MG63 (cell line): Measurements from ENCODE around the gene NR2F1-AS1. TPM values are rescaled to one million over a fixed set of nuclear protein-coding genes. Genes with fewer than 3 reads are reported as not detected.
"Not testable (repeated sequence)": the region's sequence is repeated elsewhere in the genome, so short reads cannot be mapped to it uniquely, and the experiment has no call there.

Experiments
- DNase-seq: peaks from one replicate; pipeline ENCODE4 v3.0.0-alpha.2; 2020
- H3K27me3 ChIP-seq: fragments of 250-450 bp; sonication (Bioruptor Pico); 2 replicates; pipeline ENCODE4 v1.5.1; 2020; ENCODE audit warnings: mild to moderate bottlenecking, moderate library complexity
- H3K36me3 ChIP-seq: fragments of 250-450 bp; sonication (Bioruptor Pico); 2 replicates; pipeline ENCODE4 v1.5.1; 2020; ENCODE audit warnings: mild to moderate bottlenecking, moderate library complexity
- H3K4me3 ChIP-seq: fragments of 250-450 bp; sonication (Bioruptor Pico); 2 replicates; pipeline ENCODE4 v1.5.1; 2020; ENCODE audit warnings: mild to moderate bottlenecking, moderate library complexity
- H3K9me3 ChIP-seq: fragments of 250-450 bp; sonication (Bioruptor Pico); 2 replicates; pipeline ENCODE4 v1.5.1; 2020; ENCODE audit warnings: mild to moderate bottlenecking, moderate library complexity
- total RNA-seq: library from RNA; depleted of rRNA; stranded (reverse); fragments of >200 nt; shearing (Covaris generic); gene quantifications from 2 replicates; pipeline ENCODE4 v1.2.3, GENCODE V29; 2014; ENCODE audit warnings: low replicate concordance

Gene NR2F1-AS1
- total RNA-seq, 1 experiment from 2014 or later, result 15.1 TPM

DNA sequence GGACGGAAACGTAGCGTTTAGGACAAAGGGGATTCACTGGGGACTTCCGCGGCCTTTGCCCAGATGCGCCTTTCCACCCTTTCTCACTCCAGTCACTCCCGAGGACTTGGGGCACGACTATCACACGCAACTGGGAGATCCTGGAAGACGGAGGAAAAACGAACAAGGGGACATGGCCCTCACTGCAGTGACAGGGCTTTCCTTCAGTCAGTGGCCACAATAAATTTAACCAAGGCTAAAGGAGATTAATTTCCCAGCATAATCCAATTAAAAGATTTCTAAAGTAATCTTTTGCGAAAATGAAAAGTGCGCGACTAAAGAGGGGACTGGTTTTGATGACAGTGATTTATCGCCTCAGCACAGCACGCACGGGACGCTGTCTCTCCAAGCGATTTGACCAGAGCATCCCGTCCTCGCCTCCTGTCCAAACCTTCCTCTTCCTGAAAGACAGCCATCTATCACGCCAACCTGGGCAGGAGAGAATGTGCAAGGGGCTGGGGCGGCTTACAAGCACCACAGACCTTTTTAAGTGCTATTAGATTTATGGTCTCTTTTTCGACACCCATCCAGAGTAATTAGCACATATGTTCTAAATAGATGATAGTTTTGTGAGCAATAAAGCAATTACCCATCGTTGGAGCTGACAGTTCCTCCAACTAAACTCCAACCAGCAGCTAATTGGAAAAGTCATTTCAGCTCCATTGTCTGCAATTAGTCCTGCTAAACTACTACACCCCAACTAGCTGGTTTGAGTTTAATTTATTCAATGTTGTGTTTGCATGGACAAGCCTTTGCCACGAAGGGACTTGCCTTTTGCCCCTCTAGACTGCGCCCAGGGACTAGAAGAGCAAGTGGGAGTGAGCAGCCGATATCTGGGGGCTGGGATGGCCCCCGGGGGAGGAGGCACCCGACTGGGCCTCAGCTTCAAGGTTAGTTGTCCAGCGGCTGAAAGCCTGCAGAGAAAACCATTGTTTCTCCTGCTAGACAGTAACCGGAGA is 7.4 kb downstream of the NR2F1-AS1 start:
- DNase-seq, result no peak
- Histone ChIP-seq H3K36me3 (peaks cover 29% of the 10 kb centered on the region), H3K9me3 (0 out of 2 replicates have a peak, but pooled peaks cover 2% of the 10 kb centered on the region), H3K27me3 (no peaks in the 10 kb centered on the region), H3K4me3 (no peak overlapping the region)

DNA sequence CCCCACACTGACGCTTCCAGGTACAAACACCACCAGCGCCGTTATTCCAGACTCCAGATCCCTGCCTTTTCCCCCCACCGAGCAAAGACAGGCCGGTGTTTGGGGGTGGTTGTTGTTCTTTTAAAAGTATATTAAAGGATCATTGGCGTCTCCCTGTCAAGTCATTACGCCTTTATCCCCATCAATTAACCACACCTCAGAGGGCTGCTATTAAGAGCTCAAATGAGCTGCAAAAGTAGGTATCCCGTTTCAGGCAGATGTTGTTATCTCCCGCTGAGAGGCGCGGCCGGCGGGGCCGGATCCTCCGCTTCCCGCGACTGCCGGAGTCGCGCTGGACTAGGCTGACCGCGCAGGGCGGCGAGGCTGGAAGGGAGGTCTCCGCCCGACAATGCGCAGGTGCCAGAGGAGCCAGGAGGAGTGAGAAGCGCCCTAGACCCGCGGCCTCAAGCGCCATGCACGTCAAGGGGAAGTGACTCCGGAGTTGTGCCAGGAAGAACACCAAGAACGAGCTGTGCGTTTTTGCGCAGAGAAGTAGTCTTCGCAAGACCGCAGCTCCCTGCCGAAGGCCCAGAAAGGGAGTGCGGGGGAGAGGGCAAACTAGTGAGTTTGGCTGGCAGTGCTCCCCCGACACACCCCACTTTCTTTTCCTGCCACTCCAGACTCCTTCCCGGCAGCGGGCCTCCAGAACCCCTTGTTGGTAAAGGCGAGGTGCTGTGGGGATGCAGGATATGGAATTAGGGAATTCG is 8.2 kb downstream of the NR2F1-AS1 start:
- Histone ChIP-seq H3K36me3 (peaks cover 29% of the 10 kb centered on the region), H3K9me3 (0 out of 2 replicates have a peak, but pooled peaks cover 2% of the 10 kb centered on the region)

DNA sequence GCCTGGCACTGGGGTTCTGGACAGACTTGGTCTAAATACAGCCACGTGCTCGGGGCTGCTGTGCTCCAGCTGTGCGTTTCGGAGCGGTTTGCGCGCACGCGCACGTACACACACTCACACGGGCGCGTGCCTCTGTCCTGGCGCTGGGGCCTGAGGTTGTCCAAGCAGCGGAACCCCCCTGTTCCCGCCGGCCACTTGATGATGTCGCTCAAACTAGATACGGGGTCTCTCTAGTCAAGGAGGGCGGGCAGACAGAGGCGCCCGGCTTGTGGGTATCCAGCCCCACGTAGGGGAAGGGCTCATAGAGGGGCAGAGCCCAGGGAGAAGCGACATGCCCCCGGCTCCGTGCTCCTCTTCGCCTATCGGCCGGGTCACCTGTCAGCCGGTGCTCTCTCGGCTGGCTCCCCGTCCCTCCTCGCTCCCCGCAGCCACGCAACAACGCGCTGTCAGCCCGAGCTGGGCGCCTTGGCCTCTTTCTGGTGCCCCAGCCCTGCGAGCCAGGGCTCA is 8.9 kb downstream of the NR2F1-AS1 start:
- Histone ChIP-seq H3K27me3 (no peaks in the 10 kb centered on the region), H3K36me3 (peaks cover 29% of the 10 kb centered on the region), H3K4me3 (no peak overlapping the region), H3K9me3 (0 out of 2 replicates have a peak, but pooled peaks cover 2% of the 10 kb centered on the region)
- no peak for DNase-seq

More for the DNA sequence above, 8.2 kb downstream of the NR2F1-AS1 start:
- DNase-seq, result no peak
- Histone ChIP-seq H3K27me3 (no peaks in the 10 kb centered on the region), H3K4me3 (no peak overlapping the region)

DNA sequence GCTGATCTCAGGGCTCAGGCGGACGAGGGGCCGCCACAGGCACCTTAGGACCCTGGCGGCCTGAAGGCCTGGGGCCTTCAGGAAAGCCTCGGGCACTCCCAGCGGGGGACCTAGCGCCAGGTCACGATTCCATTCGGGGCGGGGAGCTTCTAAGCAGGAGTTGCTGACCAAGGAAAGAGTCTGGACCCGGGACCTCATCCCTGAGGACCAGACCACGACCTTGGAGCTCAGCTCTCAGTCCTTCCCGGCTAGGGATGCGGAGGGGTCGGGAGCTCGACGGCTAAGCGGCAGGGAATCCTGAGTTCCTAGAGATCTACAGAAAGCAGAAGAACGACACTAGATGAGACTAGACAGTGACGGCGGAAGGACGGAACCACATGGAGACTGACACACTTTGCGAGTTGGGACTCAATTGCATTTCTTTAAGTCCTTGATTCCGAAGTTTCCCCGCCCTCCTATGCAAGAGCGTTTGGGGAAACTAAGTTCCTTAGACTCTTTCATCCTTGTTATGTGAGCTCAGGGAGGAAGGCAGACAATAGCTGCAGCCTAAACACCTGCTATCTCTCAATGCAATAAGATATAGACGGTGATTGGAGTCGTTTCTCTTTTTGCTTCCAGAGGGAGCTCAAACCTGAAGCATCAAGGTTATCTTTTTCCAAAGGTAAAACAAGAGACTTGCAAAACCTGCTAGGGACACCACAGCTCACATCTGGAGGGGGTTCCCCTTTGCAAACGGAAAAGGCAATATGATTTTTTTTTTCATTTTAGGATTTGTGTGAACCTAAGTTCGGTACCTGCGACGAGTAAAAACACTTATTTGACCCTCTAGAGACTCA is 9.7 kb downstream of the NR2F1-AS1 start:
- DNase-seq, result no peak
- no peak overlapping the region for H3K4me3 ChIP-seq
- peaks cover 29% of the 10 kb centered on the region for H3K36me3 ChIP-seq
- H3K9me3 ChIP-seq, result 0 out of 2 replicates have a peak, but pooled peaks cover 2% of the 10 kb centered on the region
- H3K27me3 ChIP-seq, result no peaks in the 10 kb centered on the region

DNA sequence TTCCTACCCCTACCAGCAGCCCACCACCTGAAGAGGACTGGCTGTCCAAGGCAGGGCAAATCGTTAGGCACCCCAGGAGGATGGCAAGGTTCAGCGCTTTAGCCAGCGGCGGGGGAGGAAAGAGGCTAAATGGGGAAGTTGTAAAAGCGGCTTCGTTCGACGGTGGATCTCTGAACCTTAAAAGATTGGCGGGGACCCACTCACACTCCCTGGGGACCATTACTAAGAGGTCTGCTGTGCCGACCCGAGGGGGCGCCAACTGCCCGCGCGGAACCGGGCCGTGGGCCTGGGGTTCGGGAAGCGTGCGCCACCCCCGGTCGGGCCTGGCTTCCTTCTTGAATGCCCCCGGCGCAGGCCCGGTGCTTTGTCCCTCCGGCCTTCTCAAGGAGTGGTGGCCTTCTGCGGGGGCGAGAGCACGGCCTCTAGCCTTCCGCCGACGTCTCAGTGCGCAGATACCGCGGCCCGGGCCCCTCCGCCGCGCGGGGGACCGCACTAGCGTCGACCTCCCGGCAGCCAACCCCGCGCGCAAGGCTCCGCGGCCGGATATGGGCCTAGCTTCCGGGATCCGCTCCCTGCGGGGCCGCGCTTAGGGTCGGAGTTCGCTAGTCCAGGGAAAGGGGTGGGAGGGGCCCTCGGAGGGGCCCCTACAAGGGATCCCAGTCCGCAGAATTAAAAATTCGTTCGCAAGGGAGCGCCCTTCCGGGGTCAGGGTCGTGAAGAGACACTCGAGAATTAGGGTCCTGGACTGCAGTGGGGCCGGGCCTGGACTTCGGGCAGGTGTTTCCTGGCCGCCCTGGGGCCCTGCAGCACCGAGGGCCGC is 10.5 kb downstream of the NR2F1-AS1 start:
- DNase-seq, result no peak
- H3K4me3 ChIP-seq, result no peak overlapping the region
- H3K27me3 ChIP-seq, result no peaks in the 10 kb centered on the region
- 0 out of 2 replicates have a peak, but pooled peaks cover 2% of the 10 kb centered on the region for H3K9me3 ChIP-seq
- H3K36me3 ChIP-seq, result peaks cover 29% of the 10 kb centered on the region

DNA sequence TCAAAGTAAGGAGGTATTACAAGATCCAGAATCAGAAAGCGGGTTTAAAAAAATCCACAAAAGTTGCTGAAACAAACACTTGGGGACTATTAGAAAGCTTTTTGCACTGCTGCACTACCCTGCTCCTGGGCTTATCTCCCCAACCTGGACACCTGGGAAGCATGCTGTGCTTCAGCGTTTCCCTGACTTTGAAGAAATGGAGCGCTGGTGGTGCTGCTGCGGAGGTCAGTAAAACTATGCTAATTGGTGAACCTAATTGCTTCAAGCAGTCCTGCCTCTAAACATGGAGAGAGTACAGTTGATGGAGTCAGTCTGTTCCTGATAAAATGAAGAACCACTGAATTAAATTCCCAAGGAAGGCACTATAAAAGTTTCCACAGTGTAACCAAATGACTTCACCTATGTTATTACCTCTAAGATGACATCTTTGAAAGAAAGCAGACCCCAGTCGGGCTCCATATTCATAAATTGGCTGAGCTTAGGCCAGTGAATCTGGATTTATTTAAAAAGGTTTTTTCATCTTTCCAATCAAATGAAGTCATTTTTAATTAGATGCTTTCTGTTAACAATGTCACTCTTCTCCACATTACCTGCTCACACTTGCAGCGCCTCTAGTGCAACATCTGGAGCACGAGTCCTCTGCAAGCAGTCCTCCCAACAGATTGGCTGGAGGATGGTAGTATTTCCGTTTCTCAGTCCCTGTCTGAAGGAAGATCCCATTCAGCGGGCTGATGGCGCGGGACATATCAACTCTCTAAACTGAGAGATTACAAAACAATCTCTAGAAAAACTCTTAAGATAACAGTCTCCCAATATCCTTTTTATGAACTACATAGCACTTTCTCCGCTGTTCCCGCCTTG is 11.5 kb downstream of the NR2F1-AS1 start:
- no peak overlapping the region for H3K4me3 ChIP-seq
- no peak for DNase-seq
- 0 out of 2 replicates have a peak, but pooled peaks cover 2% of the 10 kb centered on the region for H3K9me3 ChIP-seq
- no peaks in the 10 kb centered on the region for H3K27me3 ChIP-seq
- peaks cover 29% of the 10 kb centered on the region for H3K36me3 ChIP-seq

DNA sequence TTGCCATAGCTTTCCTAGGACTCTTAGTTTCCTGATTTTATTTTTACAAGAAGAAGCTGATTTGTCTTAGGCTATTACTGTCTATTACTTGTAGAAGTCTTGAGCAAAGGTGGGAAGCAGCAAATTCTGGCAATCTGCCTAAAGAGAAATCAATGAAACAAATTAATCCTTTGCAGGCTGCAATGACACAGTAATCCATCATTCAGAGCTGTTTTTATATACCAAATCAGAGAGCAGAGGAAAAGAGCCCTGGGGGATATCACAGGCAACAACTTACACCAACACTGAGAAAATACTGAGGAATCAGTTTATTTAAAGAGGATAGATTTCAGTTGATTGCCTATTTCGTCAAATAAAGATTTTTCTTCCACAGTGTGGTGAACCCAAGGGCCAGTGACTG is 13.6 kb downstream of the NR2F1-AS1 start:
- Histone ChIP-seq H3K4me3 (no peak overlapping the region), H3K27me3 (no peaks in the 10 kb centered on the region), H3K36me3 (peaks cover 23% of the 10 kb centered on the region), H3K9me3 (no peaks in the 10 kb centered on the region)
- DNase-seq, result no peak

DNA sequence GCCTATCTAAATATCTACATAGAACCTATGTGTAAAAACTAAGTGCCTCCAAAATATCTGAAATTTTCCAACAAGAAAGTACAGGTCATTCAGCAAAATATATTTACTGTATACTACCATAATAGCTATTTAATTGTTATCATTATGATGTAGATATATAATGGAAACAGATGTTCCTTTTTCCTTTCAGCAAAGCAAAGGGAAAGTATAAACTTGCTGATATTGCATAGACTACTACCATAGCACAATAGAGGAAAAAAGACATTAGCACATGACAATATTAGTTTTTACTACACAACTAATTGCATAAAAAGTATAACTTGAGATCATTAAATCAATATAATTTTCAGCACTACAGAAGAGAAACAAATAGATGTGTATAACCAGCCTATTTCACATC is 14.9 kb downstream of the NR2F1-AS1 start:
- DNase-seq, result no peak
- Histone ChIP-seq H3K4me3 (no peak overlapping the region), H3K27me3 (no peaks in the 10 kb centered on the region), H3K36me3 (peaks cover 14% of the 10 kb centered on the region), H3K9me3 (no peaks in the 10 kb centered on the region)

DNA sequence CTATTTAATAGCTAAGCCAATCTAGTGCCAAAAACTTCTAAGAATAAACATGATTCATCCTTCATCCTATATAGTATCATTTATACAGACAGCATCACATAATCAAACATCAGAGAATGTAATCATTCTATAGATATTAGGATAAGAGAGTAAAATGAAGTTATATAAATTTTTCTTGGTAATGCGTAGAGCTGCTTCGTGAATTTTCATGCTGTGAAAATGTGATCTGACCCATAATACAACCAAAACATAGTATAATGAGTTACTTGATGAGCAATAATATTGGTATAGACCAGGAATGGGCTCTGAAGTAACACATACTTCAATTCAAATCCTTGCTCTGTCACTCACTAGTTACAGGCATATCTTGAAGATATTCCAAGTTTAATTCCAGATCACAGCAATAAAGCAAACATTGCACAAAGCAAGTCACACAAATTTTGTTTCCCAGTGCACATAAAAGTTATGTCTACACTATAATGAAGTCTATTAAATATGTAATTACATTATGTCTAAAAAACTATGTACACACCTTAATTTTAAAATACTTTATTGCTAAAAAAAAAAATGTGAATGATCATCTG is 23.9 kb downstream of the NR2F1-AS1 start:
- H3K27me3 ChIP-seq, result no peaks in the 10 kb centered on the region
- no peak overlapping the region for H3K4me3 ChIP-seq
- no peaks in the 10 kb centered on the region for H3K9me3 ChIP-seq
- H3K36me3 ChIP-seq, result peaks cover 38% of the 10 kb centered on the region
- no peak for DNase-seq

DNA sequence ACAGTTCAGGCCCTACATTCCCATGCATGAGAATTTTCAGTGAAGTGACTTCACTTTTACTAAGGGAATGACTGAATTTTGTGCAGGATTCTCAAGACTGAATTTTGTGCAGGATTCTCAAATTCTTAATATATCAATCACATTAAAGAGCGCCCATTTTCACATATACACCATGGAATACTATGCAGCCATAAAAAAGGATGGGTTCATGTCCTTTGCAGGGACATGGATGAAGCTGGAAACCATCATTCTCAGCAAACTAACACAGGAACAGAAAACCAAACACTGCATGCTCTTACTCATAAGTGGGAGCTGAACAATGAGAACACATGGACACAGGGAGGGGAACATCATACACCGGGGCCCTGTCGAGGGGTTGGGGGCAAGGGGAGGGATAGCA is 31.4 kb downstream of the NR2F1-AS1 start:
- not testable (repeated sequence) for H3K9me3 ChIP-seq, DNase-seq, H3K27me3 ChIP-seq, H3K4me3 ChIP-seq
- H3K36me3 ChIP-seq, result peaks cover 14% of the 10 kb centered on the region

DNA sequence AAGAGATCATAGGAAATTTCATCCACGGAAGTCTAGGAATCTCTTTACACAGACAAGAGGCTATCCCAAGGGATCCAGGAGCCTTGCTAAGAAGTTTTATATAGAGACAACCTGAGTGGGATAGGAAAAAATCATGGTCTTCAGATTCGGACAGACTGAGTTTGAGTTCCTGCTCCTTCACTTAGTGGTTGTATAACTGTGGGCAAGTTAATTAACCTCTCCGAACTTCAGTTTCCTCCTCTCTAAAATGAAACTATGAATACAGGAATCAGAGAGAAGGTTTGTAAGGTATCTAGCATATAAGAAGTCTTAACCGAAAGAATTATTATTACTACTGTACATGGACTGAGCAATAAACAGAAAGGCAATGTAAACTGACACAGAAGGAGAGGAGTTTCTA is 35.1 kb downstream of the NR2F1-AS1 start:
- no peaks in the 10 kb centered on the region for H3K9me3 ChIP-seq
- no peak for DNase-seq
- no peaks in the 10 kb centered on the region for H3K27me3 ChIP-seq
- no peak overlapping the region for H3K4me3 ChIP-seq
- H3K36me3 ChIP-seq, result peaks cover 20% of the 10 kb centered on the region

DNA sequence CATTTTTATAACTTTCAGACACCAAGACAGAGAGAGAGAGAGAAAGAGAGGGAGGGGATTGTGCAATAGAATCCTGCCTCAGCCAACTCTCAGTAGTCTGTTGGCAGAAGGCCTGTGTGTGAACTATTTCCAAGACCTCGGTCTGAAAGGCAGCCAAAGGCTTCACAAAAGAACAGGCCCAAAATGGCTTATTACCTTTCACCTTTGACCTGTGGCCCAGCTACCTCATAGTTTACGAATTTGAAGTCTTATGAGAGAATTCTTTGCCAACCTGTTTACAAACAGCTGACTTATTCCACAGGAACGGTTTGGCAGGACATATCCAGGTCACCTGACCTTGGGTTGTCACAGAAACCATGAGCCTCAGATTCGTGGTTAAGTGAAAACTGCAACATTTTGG is 48.6 kb downstream of the NR2F1-AS1 start:
- peak; percentile 92 for DNase-seq

DNA sequence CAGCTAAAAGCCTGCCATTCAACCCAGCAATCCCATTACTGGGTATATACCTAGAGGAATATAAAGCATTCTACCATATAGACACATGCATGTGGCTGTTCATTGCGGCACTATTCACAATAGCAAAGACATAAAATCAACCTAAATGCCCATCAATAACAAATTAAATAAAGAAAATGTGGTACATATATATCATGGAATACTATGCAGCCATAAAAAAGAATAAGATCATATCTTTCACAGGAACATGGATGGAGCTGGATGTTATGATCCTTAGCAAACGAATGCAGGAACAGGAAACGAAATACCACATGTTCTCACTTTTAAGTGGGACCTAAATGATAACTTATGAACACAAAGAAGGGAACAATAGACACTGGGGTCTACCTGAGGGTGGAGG is 59.2 kb downstream of the NR2F1-AS1 start:
- peaks cover 56% of the 10 kb centered on the region for H3K36me3 ChIP-seq
- DNase-seq, H3K4me3 ChIP-seq, H3K27me3 ChIP-seq: not testable (repeated sequence)
- peaks cover 37% of the 10 kb centered on the region for H3K9me3 ChIP-seq

More for the DNA sequence above, 48.6 kb downstream of the NR2F1-AS1 start:
- H3K27me3 ChIP-seq, result no peaks in the 10 kb centered on the region
- H3K4me3 ChIP-seq, result no peak overlapping the region
- H3K36me3 ChIP-seq, result peaks cover 44% of the 10 kb centered on the region
- H3K9me3 ChIP-seq, result peaks cover 19% of the 10 kb centered on the region

DNA sequence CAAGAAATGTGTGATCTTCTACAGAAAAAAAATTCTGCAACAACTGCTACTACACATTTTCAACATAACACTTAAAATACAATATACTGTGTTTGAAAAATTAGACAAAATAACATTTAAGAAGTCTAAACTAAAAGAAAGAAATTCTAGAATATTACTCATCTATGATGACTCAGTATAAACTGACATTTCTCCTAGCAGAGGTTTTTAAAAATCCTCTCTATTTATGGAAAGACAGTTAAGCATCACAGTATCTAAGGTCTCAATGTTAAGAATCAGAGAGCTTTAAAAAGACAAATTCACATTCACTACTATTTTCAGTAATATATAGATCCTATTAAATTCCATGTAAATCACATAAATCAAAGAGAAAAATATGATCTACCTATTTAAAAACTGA is 61.3 kb downstream of the NR2F1-AS1 start:
- no peak overlapping the region for H3K4me3 ChIP-seq
- no peaks in the 10 kb centered on the region for H3K27me3 ChIP-seq
- peaks cover 20% of the 10 kb centered on the region for H3K9me3 ChIP-seq
- DNase-seq, result no peak
- H3K36me3 ChIP-seq, result peaks cover 40% of the 10 kb centered on the region
